DMS53 treated with DMSO at 0.1 percent for 48 hours (cell line): Measurements from ENCODE around the gene KLHL28.

Source experiments
- DNase-seq: peaks from one replicate; lab custom pipeline; 2025; ENCODE audit not compliant: unreplicated experiment; lab: John Stamatoyannopoulos, UW

The KLHL28 gene

GRCh38 chr14:44961554-44962333, at the start of gene KLHL28, which contains the start of gene TOGARAM1:
KLHL28 (minus strand) TSS chr14:44961947; CDS start chr14:44945928, 16,019 bp downstream.
TOGARAM1 (plus strand) TSS chr14:44962190; CDS start chr14:44962422, 232 bp downstream.
- DNase-seq, result peak; percentile 94

- no peak for DNase-seq
Measured at GRCh38 chr14:45003924-45004323, 42.2 kb upstream of the KLHL28 start.

- DNase-seq, result no peak
Measured at GRCh38 chr14:44995770-44996294, 34.1 kb upstream of the KLHL28 start.

- DNase-seq, result no peak
Measured at GRCh38 chr14:44995196-44995595, 33.4 kb upstream of the KLHL28 start.

GRCh38 chr14:44990533-44990932, 28.8 kb upstream of the KLHL28 start:
- DNase-seq, result no peak

GRCh38 chr14:44989497-44990440, 28.0 kb upstream of the KLHL28 start:
- DNase-seq, result no peak

- DNase-seq, result no peak
Measured at GRCh38 chr14:44988694-44989093, 26.9 kb upstream of the KLHL28 start.

- no peak for DNase-seq
Measured at GRCh38 chr14:44982594-44982993, 20.8 kb upstream of the KLHL28 start.

- no peak for DNase-seq
Measured at GRCh38 chr14:44981198-44981597, 19.5 kb upstream of the KLHL28 start.

GRCh38 chr14:44979740-44980356, 18.1 kb upstream of the KLHL28 start:
- DNase-seq, result no peak

- no peak for DNase-seq
Measured at GRCh38 chr14:44979273-44979672, 17.5 kb upstream of the KLHL28 start.

- no peak for DNase-seq
Measured at GRCh38 chr14:44971459-44971858, 9.7 kb upstream of the KLHL28 start.

GRCh38 chr14:44970907-44971306, 9.2 kb upstream of the KLHL28 start:
- DNase-seq, result no peak

- DNase-seq, result no peak
Measured at GRCh38 chr14:44968714-44969113, 7.0 kb upstream of the KLHL28 start.

GRCh38 chr14:44966601-44967336, 5.0 kb upstream of the KLHL28 start:
- no peak for DNase-seq

- DNase-seq, result peak; percentile 8
Measured at GRCh38 chr14:44963775-44964380, 2.1 kb upstream of the KLHL28 start.

GRCh38 chr14:44963044-44963528, 1.3 kb upstream of the KLHL28 start:
- no peak for DNase-seq

GRCh38 chr14:44962334-44963043, 742 bp upstream of the KLHL28 start:
- DNase-seq, result peak; percentile 43

- peak; percentile 29 for DNase-seq
Measured at GRCh38 chr14:44961151-44961553, 595 bp downstream of the KLHL28 start.
